Adrenal gland (tissue), 5 donors: ENCODE data around the gene CEP164.

ENCODE experiments used
- CTCF ChIP-seq, 6 experiments: fragments of 450-650 bp in 4 of 6; fragments of 200-600 bp in 2 of 6; sonication (generic) in 1 of 6; IDR thresholded peaks; 1 replicate in 5 of 6; 2 replicates in 1 of 6; pipeline versions ENCODE4 v1.5.1 to v1.8.0; 2016 to 2021; ENCODE audit warnings: antibody characterized with exemption in 6 of 6, mild to moderate bottlenecking in 2 of 6, moderate library complexity in 1 of 6
- POLR2A ChIP-seq, 2 donors: fragments of 450-650 bp; IDR thresholded peaks; one replicate each; pipeline ENCODE4 v1.6.1; 2017; ENCODE audit warnings: antibody characterized with exemption in 2 of 2, mild to moderate bottlenecking in 2 of 2, moderate library complexity in 1 of 2
- donor health status: DM: no; HTN: no; CAD: no.

GRCh38 chr11:117374316-117375055 is 46.8 kb downstream of the CEP164 start:
- no peak for TF ChIP-seq POLR2A (IDR thresholded peaks at IDR 0.05)
- no peak for TF ChIP-seq CTCF (IDR thresholded peaks at IDR 0.05)
